Panc1 (cell line): ENCODE measurements around the gene CRLF2. TPM values are rescaled to one million over a fixed set of nuclear protein-coding genes. Genes with fewer than 3 reads are reported as not detected.
"Not testable (repeated sequence)": the region's sequence is repeated elsewhere in the genome, so short reads cannot be mapped to it uniquely, and the experiment has no call there.

ENCODE experiments used
- ATAC-seq: fragments of 200-7000 bp; cut with Tn5 transposase; 2 replicates; pipeline ENCODE4 v1.9.1; 2020; ENCODE audit warnings: mild to moderate bottlenecking, moderate library complexity
- BruUV-seq: library from RNA; stranded (reverse); fragments of 400-500 nt; replicated peaks from 2 replicates; lab custom pipeline; 2021; lab: Mats Ljungman, UMichigan
- CTCF ChIA-PET: fragments of 300-600 bp; sonication (Branson Sonifier 250); formaldehyde crosslinking; loops from one replicate; lab custom pipeline; 2022; ENCODE audit warnings: antibody characterized with exemption; lab: Charles Lee
- POLR2A ChIA-PET: fragments of 300-600 bp; sonication (Branson Sonifier 250); formaldehyde crosslinking; loops from one replicate; lab custom pipeline; 2022; ENCODE audit warnings: antibody characterized with exemption; lab: Charles Lee
- DNase-seq: peaks from one replicate; pipeline ENCODE4 v3.0.0-alpha.2; 2010; ENCODE audit warnings: low read depth, low spot score
- H3K27ac ChIP-seq: 2 replicates; pipeline ENCODE4 v1.5.1; 2011; ENCODE audit warnings: mild to moderate bottlenecking, low read length, inconsistent platforms
- H3K27me3 ChIP-seq: fragments of 200-500 bp; sonication (Bioruptor generic); 2 replicates; pipeline ENCODE4 v1.6.0; 2014; ENCODE audit warnings: low read length, inconsistent platforms; ENCODE audit not compliant: control insufficient read depth, insufficient read depth
- H3K36me3 ChIP-seq: fragments of 200-500 bp; sonication (Bioruptor generic); 2 replicates; pipeline ENCODE4 v1.5.1; 2014; ENCODE audit warnings: inconsistent platforms, mild to moderate bottlenecking, low read length, moderate library complexity; ENCODE audit not compliant: control insufficient read depth, insufficient read depth
- H3K4me1 ChIP-seq: 2 replicates; pipeline ENCODE4 v1.5.1; 2011; ENCODE audit warnings: inconsistent platforms, mild to moderate bottlenecking, low read length, moderate library complexity; ENCODE audit not compliant: control insufficient read depth, insufficient read depth
- H3K4me3 ChIP-seq, 2 experiments: 2 replicates each; pipeline ENCODE4 v1.5.1; 2011 to 2012; ENCODE audit warnings: low read depth in 2 of 2, low read length in 2 of 2, mild to moderate bottlenecking in 2 of 2, inconsistent platforms in 1 of 2, moderate library complexity in 1 of 2
- H3K9me3 ChIP-seq: fragments of 200-500 bp; sonication (Bioruptor generic); 2 replicates; pipeline ENCODE4 v1.5.1; 2014; ENCODE audit warnings: low read depth, mild to moderate bottlenecking, inconsistent platforms, low read length, moderate library complexity; ENCODE audit not compliant: control insufficient read depth, insufficient read depth
- CTCF ChIP-seq: fragments of 450-650 bp; IDR thresholded peaks from 2 replicates; pipeline ENCODE4 v1.5.1; 2017; ENCODE audit warnings: mild to moderate bottlenecking
- POLR2AphosphoS5 ChIP-seq: IDR thresholded peaks from 2 replicates; pipeline ENCODE4 v1.6.1; 2012; ENCODE audit warnings: mild to moderate bottlenecking, low read depth, low read length, moderate library complexity
- SIN3A ChIP-seq: IDR thresholded peaks from 2 replicates; pipeline ENCODE4 v1.6.1; 2012; ENCODE audit warnings: low read depth, mild to moderate bottlenecking, low read length, moderate library complexity, borderline replicate concordance; ENCODE audit not compliant: insufficient read depth
- TCF7L2 ChIP-seq: IDR thresholded peaks from 2 replicates; pipeline ENCODE4 v1.6.1; 2011; ENCODE audit warnings: mild to moderate bottlenecking, low read depth, low read length, inconsistent platforms
- in situ Hi-C: cut with HindIII; loops from 2 replicates; pipeline ENCODE4 v1.10.0; 2016; ENCODE audit warnings: low sequenced_read_pairs, low pct_unique_long_range_greater_than_20kb
- intact Hi-C: fragments of 100-400 bp; cut with micrococcal nuclease; formaldehyde crosslinking; loops from one replicate; pipeline ENCODE4 v1.10.0; 2022; ENCODE audit not compliant: unreplicated experiment
- total RNA-seq: library from RNA; stranded (reverse); gene quantifications from one replicate; pipeline ENCODE4 v1.2.1, GENCODE V29; 2021; ENCODE audit not compliant: unreplicated experiment
- TF ChIP-seq, protein P1 (sequence below), 2 experiments: IDR thresholded peaks; 2 replicates each; pipeline ENCODE4 v1.6.1; 2011 to 2012; ENCODE audit warnings: low read depth in 2 of 2, control low read depth in 1 of 2, low read length in 1 of 2, mild to moderate bottlenecking in 1 of 2, moderate library complexity in 1 of 2; ENCODE audit not compliant: insufficient read depth in 1 of 2

CRLF2 gene
- total RNA-seq, 1 experiment from 2014 or later = 0.67 TPM

GRCh38 chrX:1174609-1175545, 37.6 kb downstream of the CRLF2 start:
- CTCF ChIA-PET, POLR2A ChIA-PET, H3K4me1 ChIP-seq, H3K36me3 ChIP-seq, DNase-seq, H3K27ac ChIP-seq, BruUV-seq, intact Hi-C loops, H3K4me3 ChIP-seq, ATAC-seq, H3K27me3 ChIP-seq, in situ Hi-C loops, H3K9me3 ChIP-seq: not testable (repeated sequence)

GRCh38 chrX:1173435-1173834, 39.0 kb downstream of the CRLF2 start:
- POLR2A ChIA-PET, intact Hi-C loops, ATAC-seq, DNase-seq, in situ Hi-C loops, H3K27ac ChIP-seq, H3K9me3 ChIP-seq, H3K4me3 ChIP-seq, H3K27me3 ChIP-seq, BruUV-seq, H3K36me3 ChIP-seq, H3K4me1 ChIP-seq, CTCF ChIA-PET: not testable (repeated sequence)

DNA sequence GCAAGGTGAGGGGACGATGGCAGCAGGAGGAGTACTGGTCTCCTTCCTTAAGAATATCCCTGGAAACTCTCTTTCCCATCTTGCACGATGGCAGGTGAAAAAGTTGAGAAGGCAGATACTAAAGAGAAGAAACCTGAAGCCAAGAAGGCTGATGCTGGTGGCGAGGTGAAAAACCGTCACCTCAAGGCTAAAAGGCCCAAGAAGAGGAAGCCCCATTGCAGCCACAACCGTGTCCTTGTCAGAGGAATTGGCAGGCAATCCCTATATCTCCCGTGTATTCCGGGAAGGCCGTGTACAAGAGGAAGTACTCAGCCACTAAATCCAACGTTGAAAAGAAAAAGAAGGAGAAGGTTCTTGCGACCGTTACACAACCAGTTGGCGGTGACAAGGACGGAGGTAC, 40.0 kb downstream of the CRLF2 start:
- POLR2A ChIA-PET = no interaction called here
- ATAC-seq = no peak

GRCh38 chrX:1171915-1172314, 40.5 kb downstream of the CRLF2 start:
- POLR2A ChIA-PET, H3K4me3 ChIP-seq, H3K4me1 ChIP-seq, BruUV-seq, H3K27me3 ChIP-seq, H3K36me3 ChIP-seq, CTCF ChIA-PET, ATAC-seq, DNase-seq, intact Hi-C loops, in situ Hi-C loops, H3K9me3 ChIP-seq, H3K27ac ChIP-seq: not testable (repeated sequence)

More for the DNA sequence above, 40.0 kb downstream of the CRLF2 start:
- CTCF ChIA-PET = no interaction called here
- H3K4me1 ChIP-seq = no peaks in the 10 kb centered on the region
- intact Hi-C loops (no loop called here), in situ Hi-C loops (no loop called here)
- TF ChIP-seq SIN3A (no peak), CTCF (no peak), POLR2AphosphoS5 (no peak), TCF7L2 (no peak)
- TF ChIP-seq, protein P1, sequence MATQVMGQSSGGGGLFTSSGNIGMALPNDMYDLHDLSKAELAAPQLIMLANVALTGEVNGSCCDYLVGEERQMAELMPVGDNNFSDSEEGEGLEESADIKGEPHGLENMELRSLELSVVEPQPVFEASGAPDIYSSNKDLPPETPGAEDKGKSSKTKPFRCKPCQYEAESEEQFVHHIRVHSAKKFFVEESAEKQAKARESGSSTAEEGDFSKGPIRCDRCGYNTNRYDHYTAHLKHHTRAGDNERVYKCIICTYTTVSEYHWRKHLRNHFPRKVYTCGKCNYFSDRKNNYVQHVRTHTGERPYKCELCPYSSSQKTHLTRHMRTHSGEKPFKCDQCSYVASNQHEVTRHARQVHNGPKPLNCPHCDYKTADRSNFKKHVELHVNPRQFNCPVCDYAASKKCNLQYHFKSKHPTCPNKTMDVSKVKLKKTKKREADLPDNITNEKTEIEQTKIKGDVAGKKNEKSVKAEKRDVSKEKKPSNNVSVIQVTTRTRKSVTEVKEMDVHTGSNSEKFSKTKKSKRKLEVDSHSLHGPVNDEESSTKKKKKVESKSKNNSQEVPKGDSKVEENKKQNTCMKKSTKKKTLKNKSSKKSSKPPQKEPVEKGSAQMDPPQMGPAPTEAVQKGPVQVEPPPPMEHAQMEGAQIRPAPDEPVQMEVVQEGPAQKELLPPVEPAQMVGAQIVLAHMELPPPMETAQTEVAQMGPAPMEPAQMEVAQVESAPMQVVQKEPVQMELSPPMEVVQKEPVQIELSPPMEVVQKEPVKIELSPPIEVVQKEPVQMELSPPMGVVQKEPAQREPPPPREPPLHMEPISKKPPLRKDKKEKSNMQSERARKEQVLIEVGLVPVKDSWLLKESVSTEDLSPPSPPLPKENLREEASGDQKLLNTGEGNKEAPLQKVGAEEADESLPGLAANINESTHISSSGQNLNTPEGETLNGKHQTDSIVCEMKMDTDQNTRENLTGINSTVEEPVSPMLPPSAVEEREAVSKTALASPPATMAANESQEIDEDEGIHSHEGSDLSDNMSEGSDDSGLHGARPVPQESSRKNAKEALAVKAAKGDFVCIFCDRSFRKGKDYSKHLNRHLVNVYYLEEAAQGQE (IDR thresholded peaks at IDR 0.05; ENCODE audit: insufficient read depth in 1 of 2, low read depth in 2 of 2, low read length in 1 of 2) = no peak
- no peaks in the 10 kb centered on the region for H3K27me3 ChIP-seq
- no TSS peak for BruUV-seq
- H3K27ac ChIP-seq = no peak overlapping the region
- no peak overlapping the region for H3K4me3 ChIP-seq
- DNase-seq = no peak
- no peaks in the 10 kb centered on the region for H3K9me3 ChIP-seq
- no peaks in the 10 kb centered on the region for H3K36me3 ChIP-seq
